ENCODE data around the gene AK9.
"Not testable (repeated sequence)": the region's sequence is repeated elsewhere in the genome, so short reads cannot be mapped to it uniquely, and the experiment has no call there.

Gene AK9

GRCh38 chr6:109623288-109623687 lies 67.7 kb downstream of the AK9 start:
- no peak for DNase-seq (ENCODE audit: low read depth)

GRCh38 chr6:109612268-109612667 lies 78.7 kb downstream of the AK9 start:
- DNase-seq (ENCODE audit: low read depth) = no peak

- no peak for DNase-seq (ENCODE audit: low read depth)
These were observed 79.5 kb downstream of the AK9 start for GRCh38 chr6:109611502-109611901.

GRCh38 chr6:109610590-109610989 lies 80.4 kb downstream of the AK9 start:
- no peak for DNase-seq (ENCODE audit: low read depth)

GRCh38 chr6:109609737-109610136 lies 81.3 kb downstream of the AK9 start:
- DNase-seq (ENCODE audit: low read depth) = no peak

GRCh38 chr6:109606359-109606758 lies 84.6 kb downstream of the AK9 start:
- DNase-seq (ENCODE audit: low read depth) = no peak

DNA sequence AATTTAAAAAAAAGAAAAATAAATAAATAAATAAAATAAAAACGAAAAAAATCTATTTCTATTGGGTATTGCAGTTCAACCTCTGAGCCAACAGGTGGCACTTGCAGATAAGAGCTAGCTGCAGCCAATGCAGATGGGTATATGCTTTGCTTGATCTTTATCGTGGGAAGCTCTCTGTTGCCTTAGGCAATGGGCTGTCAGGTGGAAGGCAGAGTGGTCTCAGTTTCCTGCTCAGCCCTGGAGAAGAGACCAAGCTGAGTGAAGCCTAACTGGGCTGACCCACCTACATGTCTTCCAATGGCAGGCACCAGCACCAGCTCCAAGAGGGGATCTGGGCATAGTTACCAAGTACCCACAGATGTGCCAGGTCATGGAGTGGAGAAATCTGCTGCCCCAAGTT lies 95.0 kb downstream of the AK9 start:
- DNase-seq (ENCODE audit: low read depth) = no peak

DNA sequence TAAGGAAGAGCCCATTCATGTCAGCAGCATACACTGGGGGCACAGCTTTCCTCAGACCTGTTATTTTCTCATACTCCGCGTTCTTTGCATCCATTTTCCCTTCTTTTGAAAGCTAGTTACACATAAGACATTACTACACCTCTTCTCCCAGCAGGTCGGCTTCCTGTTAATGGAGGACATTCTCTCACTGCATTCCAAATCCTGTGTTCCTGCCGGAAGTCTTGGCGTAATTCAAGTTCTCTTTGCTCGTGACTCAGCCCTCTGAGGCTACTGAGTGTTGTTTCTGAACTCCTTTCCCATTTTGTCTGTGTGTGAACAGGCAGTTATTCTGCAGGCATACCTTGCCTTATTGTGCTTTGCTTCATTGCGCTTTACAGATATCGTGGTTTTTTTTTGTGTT lies 110.5 kb downstream of the AK9 start:
- DNase-seq (ENCODE audit: low read depth) = no peak

GRCh38 chr6:109579361-109579760 lies 111.6 kb downstream of the AK9 start:
- DNase-seq (ENCODE audit: low read depth) = no peak

DNA sequence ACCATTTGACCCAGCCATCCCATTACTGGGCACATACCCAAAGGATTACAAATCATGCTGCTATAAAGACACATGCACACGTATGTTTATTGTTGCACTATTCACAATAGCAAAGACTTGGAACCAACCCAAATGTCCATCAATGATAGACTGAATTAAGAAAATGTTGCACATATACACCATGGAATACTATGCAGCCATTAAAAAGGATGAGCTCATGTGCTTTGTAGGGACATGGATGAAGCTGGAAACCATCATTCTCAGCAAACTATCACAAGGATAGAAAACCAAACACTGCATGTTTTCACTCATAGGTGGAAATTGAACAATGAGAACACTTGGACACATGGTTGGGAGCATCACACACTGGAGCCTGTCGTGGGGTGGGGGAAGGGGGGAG lies 121.1 kb downstream of the AK9 start:
- DNase-seq (ENCODE audit: low read depth) = not testable (repeated sequence)

- no peak for DNase-seq (ENCODE audit: low read depth)
These were observed 129.2 kb downstream of the AK9 start for GRCh38 chr6:109561844-109562243.

DNA sequence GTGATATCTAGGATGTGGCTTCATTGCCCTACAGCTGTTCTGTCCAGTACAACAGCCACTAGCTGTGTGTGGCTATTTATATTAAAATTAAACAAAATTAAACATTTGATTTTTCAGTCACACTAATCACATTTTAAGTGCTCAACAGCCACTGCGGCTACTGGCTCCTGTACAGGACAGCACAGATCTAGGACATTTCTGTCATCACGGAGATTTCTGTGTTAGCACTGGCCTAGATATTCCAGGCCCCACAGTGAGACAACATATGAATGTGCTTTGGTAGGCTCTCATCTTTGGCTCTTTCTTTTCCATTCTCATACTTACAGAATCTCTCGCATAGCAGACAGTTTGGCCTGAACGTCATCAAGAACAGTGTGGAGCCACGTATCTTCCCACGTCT lies 159.6 kb downstream of the AK9 start:
- no peak for DNase-seq (ENCODE audit: low read depth)

GRCh38 chr6:109527989-109528388 lies 163.0 kb downstream of the AK9 start:
- no peak for DNase-seq (ENCODE audit: low read depth)

DNA sequence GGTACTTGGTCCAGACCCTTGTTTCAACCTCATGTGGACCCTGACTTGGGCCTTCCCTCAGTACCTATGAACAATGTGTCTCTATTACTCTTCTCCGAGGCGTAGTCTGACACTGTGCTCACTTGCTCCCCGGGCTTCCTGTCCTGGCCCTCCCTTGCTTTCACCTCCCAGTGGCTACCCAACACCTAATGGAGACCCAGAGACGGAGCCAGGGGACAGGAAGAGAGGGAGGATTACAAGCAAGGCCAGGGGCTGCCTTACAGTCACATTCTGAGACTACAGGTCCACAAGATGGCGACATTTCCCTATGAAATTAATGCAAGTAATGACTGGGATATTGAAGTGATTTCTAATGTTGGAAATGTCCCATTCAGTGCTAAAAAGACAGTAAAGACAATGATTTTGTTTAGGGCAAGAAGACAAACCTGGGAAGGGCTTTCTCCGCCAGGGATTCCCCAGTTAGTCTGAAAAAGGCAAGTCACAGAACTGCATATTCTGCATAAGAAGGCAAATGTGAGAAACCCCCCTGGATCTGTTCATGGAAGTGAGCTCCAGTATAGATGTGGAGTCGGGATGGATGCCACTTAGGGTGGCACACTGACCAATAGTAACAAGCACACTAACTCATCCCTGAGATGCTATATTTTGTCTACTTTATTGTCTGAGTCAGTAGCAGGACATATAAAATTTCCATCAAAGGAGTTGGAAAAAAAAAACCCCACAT lies 163.9 kb downstream of the AK9 start:
- DNase-seq (ENCODE audit: low read depth) = no peak

DNA sequence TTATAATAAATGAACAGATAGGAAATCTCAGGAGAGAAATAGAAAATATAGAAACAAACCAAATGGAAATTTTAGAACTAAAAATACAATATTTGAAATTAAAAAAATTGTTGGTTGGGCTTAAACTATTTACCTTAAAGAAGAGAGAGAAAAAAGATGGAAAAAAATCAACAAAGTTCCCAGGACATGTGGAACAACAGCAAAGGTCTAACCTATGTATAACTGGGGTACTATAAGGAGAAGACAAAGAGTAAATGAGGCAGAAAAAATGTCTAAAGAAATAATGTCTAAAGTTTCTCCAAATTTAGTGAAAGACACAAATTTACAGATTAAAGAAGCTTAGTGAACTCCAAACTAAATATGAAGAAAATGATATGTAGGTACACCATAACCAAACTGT lies 166.9 kb downstream of the AK9 start:
- no peak for DNase-seq (ENCODE audit: low read depth)

GRCh38 chr6:109523478-109523877 lies 167.5 kb downstream of the AK9 start:
- DNase-seq (ENCODE audit: low read depth) = peak; percentile 67

DNA sequence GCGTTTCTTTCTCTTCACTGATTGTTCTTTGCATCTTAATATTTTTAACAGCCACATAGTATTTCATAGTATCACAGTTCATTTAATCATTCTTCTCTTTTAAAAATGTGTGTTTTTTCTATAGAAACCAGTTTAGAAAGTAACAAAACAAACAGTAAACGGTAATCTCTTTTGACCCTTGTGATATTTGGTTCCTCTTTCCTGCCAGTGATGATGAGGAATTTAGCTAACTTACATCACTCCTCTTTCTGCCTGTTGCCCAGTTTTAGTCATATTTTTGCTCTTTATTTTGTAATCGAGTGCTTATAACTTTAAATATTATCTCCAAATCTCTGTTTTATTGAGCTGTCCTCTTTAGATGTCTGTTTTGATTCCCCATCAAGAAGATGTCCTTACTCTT lies 169.9 kb downstream of the AK9 start:
- no peak for DNase-seq (ENCODE audit: low read depth)

- not testable (repeated sequence) for DNase-seq (ENCODE audit: low read depth)
These were observed 171.4 kb downstream of the AK9 start for GRCh38 chr6:109519647-109520046.

- DNase-seq (ENCODE audit: low read depth) = no peak
These were observed 174.1 kb downstream of the AK9 start for GRCh38 chr6:109516929-109517328.

DNA sequence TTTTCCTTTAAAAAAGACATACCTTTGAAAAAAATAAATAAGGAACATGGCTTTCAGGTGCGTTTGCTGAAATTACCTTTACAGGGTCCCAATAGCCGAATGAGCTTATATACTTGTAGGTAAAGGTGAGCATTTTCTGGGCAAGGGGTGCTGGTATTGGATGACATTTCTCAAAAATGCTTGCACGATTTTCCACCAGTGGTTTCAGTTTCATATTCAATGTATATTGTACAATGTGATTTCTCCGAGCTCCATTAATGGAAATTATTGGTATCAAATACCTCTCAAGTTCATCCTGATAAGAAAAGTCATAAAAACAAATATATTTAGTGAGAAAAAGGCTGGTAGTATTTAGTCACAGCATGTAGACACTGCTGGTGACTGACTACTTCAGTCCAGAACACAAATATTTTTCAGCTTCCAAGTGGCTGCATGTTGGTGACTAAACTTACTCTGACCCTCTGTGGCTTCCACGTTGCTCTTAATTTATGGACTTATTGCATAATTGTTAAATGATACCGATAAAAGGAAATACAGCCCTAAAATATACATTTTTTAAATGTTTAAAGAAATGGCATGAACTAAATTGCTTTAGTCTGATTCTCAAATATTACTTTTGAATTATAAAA lies 175.1 kb downstream of the AK9 start:
- no peak for DNase-seq (ENCODE audit: low read depth)

DNA sequence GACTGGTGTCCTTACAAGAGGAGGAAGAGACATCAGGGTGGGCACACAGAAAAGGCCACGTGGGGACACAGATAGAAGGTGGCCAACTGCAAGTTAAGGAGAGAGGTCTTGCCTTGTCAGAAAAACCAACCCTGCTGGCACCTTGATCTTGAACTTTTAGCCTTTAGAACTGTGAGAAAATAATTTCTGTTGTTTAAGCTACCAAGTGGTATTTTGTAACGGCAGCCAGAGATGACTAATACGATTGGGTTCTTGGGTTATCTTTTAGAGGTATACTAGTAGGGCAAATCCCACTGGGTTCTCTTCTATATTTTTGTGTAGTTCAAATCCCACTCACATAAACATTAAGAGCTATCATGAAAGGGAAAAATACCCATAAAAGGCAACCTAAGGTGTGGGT lies 176.1 kb downstream of the AK9 start:
- no peak for DNase-seq (ENCODE audit: low read depth)

DNA sequence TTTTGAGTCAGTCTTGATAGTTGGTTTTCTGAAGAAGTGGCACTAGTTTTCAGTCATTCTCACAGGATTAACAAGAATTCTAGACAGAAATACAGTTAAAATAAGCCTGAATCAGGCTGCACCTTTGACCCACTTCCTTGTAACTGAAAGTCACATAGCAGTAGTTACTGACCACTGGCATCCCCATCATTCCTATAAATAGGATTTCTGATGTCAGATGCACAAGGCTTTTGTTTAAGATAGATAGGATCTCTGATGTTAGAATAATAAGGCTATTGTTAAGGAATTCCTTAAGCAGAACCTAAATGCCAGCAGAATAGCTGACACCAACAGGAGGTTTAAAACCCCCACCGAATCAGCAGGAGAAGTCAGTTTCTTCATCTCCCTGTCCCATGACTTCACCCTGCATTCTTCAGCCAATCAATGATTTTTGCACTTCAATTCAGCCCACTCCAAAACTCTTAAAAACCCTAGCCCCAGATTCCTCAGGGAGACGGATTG lies 177.4 kb downstream of the AK9 start:
- DNase-seq (ENCODE audit: low read depth) = peak; percentile 21

DNA sequence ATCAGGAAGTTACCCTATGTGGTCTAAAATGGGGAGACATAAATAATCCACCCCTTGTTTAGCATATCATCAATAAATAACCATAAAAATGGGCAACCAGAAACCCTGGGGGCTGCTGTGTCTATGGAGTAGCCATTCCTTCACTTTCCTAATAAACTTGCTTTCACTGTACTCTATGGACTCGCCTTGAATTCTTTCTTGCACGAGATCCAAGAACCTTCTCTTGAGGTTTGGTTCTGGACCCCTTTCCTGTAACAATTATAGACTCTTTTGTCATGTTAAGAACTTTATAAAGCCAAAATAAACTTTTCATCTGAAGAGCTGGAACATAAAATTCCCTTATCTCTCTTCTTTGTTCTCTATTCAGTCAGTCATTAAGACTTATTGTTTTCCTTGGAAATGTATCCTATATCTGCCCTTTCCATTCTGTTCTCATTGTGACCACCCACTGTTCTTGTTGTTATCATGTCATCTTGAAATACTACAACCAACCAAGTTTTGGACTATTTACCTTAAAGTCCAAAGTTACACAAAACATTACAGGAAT lies 178.7 kb downstream of the AK9 start:
- no peak for DNase-seq (ENCODE audit: low read depth)

- DNase-seq (ENCODE audit: low read depth) = no peak
These were observed 179.2 kb downstream of the AK9 start for GRCh38 chr6:109511832-109512231.
